ENCODE measurements around the gene BTF3.

The BTF3 gene

GRCh38 chr5:73515232-73515631 lies 17.0 kb downstream of the BTF3 start:
- in situ Hi-C loops (cut with HindIII; ENCODE audit: low pct_unique_long_range_greater_than_20kb, low sequenced_read_pairs): no loop called here
- TF ChIP-seq JUND (IDR thresholded peaks at IDR 0.05; ENCODE audit: low read depth): no peak
- DNase-seq (ENCODE audit: low read depth in 1 of 2, low spot score in 1 of 2): peak; percentile 51 to 91

GRCh38 chr5:73519531-73520283 lies 21.5 kb downstream of the BTF3 start:
- peak; percentile 74 to 91 for DNase-seq (ENCODE audit: low read depth in 1 of 2, low spot score in 1 of 2)
- no peak for TF ChIP-seq JUND (IDR thresholded peaks at IDR 0.05; ENCODE audit: low read depth)
- in situ Hi-C loops (cut with HindIII; ENCODE audit: low pct_unique_long_range_greater_than_20kb, low sequenced_read_pairs): no loop called here

GRCh38 chr5:73522989-73523388 lies 24.7 kb downstream of the BTF3 start:
- in situ Hi-C loops (cut with HindIII; ENCODE audit: low pct_unique_long_range_greater_than_20kb, low sequenced_read_pairs): no loop called here
- TF ChIP-seq JUND (IDR thresholded peaks at IDR 0.05; ENCODE audit: low read depth): no peak
- DNase-seq (ENCODE audit: low read depth in 1 of 2, low spot score in 1 of 2): peak in 1 of 2 experiments; percentile 68

GRCh38 chr5:73523861-73524260 lies 25.6 kb downstream of the BTF3 start:
- no peak for DNase-seq (ENCODE audit: low read depth in 1 of 2, low spot score in 1 of 2)
- in situ Hi-C loops (cut with HindIII; ENCODE audit: low pct_unique_long_range_greater_than_20kb, low sequenced_read_pairs): no loop called here
- TF ChIP-seq JUND (IDR thresholded peaks at IDR 0.05; ENCODE audit: low read depth): no peak

GRCh38 chr5:73525606-73526203 lies 27.5 kb downstream of the BTF3 start:
- in situ Hi-C loops (cut with HindIII; ENCODE audit: low pct_unique_long_range_greater_than_20kb, low sequenced_read_pairs): no loop called here
- no peak for TF ChIP-seq JUND (IDR thresholded peaks at IDR 0.05; ENCODE audit: low read depth)
- no peak for DNase-seq (ENCODE audit: low read depth in 1 of 2, low spot score in 1 of 2)

- TF ChIP-seq JUND (IDR thresholded peaks at IDR 0.05; ENCODE audit: low read depth): no peak
- in situ Hi-C loops (cut with HindIII; ENCODE audit: low pct_unique_long_range_greater_than_20kb, low sequenced_read_pairs): no loop called here
- DNase-seq (ENCODE audit: low read depth in 1 of 2, low spot score in 1 of 2): no peak
Measured at GRCh38 chr5:73528248-73528647, 30.0 kb downstream of the BTF3 start.

GRCh38 chr5:73529081-73529480 lies 30.8 kb downstream of the BTF3 start:
- no peak for TF ChIP-seq JUND (IDR thresholded peaks at IDR 0.05; ENCODE audit: low read depth)
- no peak for DNase-seq (ENCODE audit: low read depth in 1 of 2, low spot score in 1 of 2)
- in situ Hi-C loops (cut with HindIII; ENCODE audit: low pct_unique_long_range_greater_than_20kb, low sequenced_read_pairs): no loop called here

- DNase-seq (ENCODE audit: low read depth in 1 of 2, low spot score in 1 of 2): no peak
- no peak for TF ChIP-seq JUND (IDR thresholded peaks at IDR 0.05; ENCODE audit: low read depth)
Measured at GRCh38 chr5:73531356-73531755, 33.1 kb downstream of the BTF3 start.

GRCh38 chr5:73532195-73532594 lies 34.0 kb downstream of the BTF3 start:
- no peak for TF ChIP-seq JUND (IDR thresholded peaks at IDR 0.05; ENCODE audit: low read depth)
- no peak for DNase-seq (ENCODE audit: low read depth in 1 of 2, low spot score in 1 of 2)
- in situ Hi-C loops (cut with HindIII; ENCODE audit: low pct_unique_long_range_greater_than_20kb, low sequenced_read_pairs): no loop called here

More at GRCh38 chr5:73531356-73531755, 33.1 kb downstream of the BTF3 start:
- in situ Hi-C loops (cut with HindIII; ENCODE audit: low pct_unique_long_range_greater_than_20kb, low sequenced_read_pairs): no loop called here

GRCh38 chr5:73534011-73534644 lies 35.9 kb downstream of the BTF3 start:
- in situ Hi-C loops (cut with HindIII; ENCODE audit: low pct_unique_long_range_greater_than_20kb, low sequenced_read_pairs): no loop called here
- TF ChIP-seq JUND (IDR thresholded peaks at IDR 0.05; ENCODE audit: low read depth): no peak
- no peak for DNase-seq (ENCODE audit: low read depth in 1 of 2, low spot score in 1 of 2)

GRCh38 chr5:73534971-73535370 lies 36.7 kb downstream of the BTF3 start:
- no peak for TF ChIP-seq JUND (IDR thresholded peaks at IDR 0.05; ENCODE audit: low read depth)
- DNase-seq (ENCODE audit: low read depth in 1 of 2, low spot score in 1 of 2): no peak
- in situ Hi-C loops (cut with HindIII; ENCODE audit: low pct_unique_long_range_greater_than_20kb, low sequenced_read_pairs): no loop called here

GRCh38 chr5:73539730-73540129 lies 41.5 kb downstream of the BTF3 start:
- DNase-seq (ENCODE audit: low read depth in 1 of 2, low spot score in 1 of 2): no peak
- in situ Hi-C loops (cut with HindIII; ENCODE audit: low pct_unique_long_range_greater_than_20kb, low sequenced_read_pairs): no loop called here
- no peak for TF ChIP-seq JUND (IDR thresholded peaks at IDR 0.05; ENCODE audit: low read depth)

GRCh38 chr5:73540192-73540591 lies 42.0 kb downstream of the BTF3 start:
- DNase-seq (ENCODE audit: low read depth in 1 of 2, low spot score in 1 of 2): no peak
- TF ChIP-seq JUND (IDR thresholded peaks at IDR 0.05; ENCODE audit: low read depth): no peak
- in situ Hi-C loops (cut with HindIII; ENCODE audit: low pct_unique_long_range_greater_than_20kb, low sequenced_read_pairs): no loop called here
